ENCODE measurements around the gene CERS5.
"Not testable (repeated sequence)": the region's sequence is repeated elsewhere in the genome, so short reads cannot be mapped to it uniquely, and the experiment has no call there.

The CERS5 gene

GRCh38 chr12:50186681-50187080 is 19.5 kb upstream of the CERS5 start:
- DNase-seq: no peak

GRCh38 chr12:50185970-50186663 is 18.9 kb upstream of the CERS5 start:
- DNase-seq: no peak

GRCh38 chr12:50185301-50185895 is 18.2 kb upstream of the CERS5 start:
- DNase-seq: no peak

- DNase-seq: no peak
Measured at GRCh38 chr12:50184261-50184660, 17.1 kb upstream of the CERS5 start.

GRCh38 chr12:50182461-50182860 is 15.3 kb upstream of the CERS5 start:
- DNase-seq: no peak

- DNase-seq: no peak
Measured at GRCh38 chr12:50181691-50182090, 14.5 kb upstream of the CERS5 start.

GRCh38 chr12:50175716-50176026 is 8.5 kb upstream of the CERS5 start:
- no peak for DNase-seq

GRCh38 chr12:50174971-50175715 is 8.0 kb upstream of the CERS5 start:
- DNase-seq: peak; percentile 19

GRCh38 chr12:50166799-50167048 is 445 bp downstream of the CERS5 start:
- no peak for DNase-seq

- DNase-seq: no peak
Measured at GRCh38 chr12:50164963-50165362, 2.2 kb downstream of the CERS5 start.

- no peak for DNase-seq
Measured at GRCh38 chr12:50162230-50162629, 4.9 kb downstream of the CERS5 start.

GRCh38 chr12:50160643-50161042 is 6.5 kb downstream of the CERS5 start:
- DNase-seq: no peak

- no peak for DNase-seq
Measured at GRCh38 chr12:50157259-50157658, 9.9 kb downstream of the CERS5 start.

GRCh38 chr12:50156641-50157040 is 10.5 kb downstream of the CERS5 start:
- no peak for DNase-seq

- DNase-seq: not testable (repeated sequence)
Measured at GRCh38 chr12:50154947-50155346, 12.2 kb downstream of the CERS5 start.

GRCh38 chr12:50151047-50151687 is 16.0 kb downstream of the CERS5 start:
- DNase-seq: no peak

GRCh38 chr12:50149311-50149710 is 17.9 kb downstream of the CERS5 start:
- no peak for DNase-seq

GRCh38 chr12:50148011-50148410 is 19.2 kb downstream of the CERS5 start:
- not testable (repeated sequence) for DNase-seq

- no peak for DNase-seq
Measured at GRCh38 chr12:50147281-50147680, 19.9 kb downstream of the CERS5 start.

GRCh38 chr12:50145439-50145838 is 21.7 kb downstream of the CERS5 start:
- DNase-seq: no peak

- DNase-seq: no peak
Measured at GRCh38 chr12:50142993-50143392, 24.2 kb downstream of the CERS5 start.

- no peak for DNase-seq
Measured at GRCh38 chr12:50132505-50133135, 34.5 kb downstream of the CERS5 start.

- no peak for DNase-seq
Measured at GRCh38 chr12:50129290-50129689, 37.9 kb downstream of the CERS5 start.

GRCh38 chr12:50127546-50127945 is 39.6 kb downstream of the CERS5 start:
- DNase-seq: no peak
